ENCODE measurements around the gene GPSM3.

- no peak for TF ChIP-seq TAF1 (conservative IDR thresholded peaks at IDR 0.05)
- TF ChIP-seq CTCF (IDR thresholded peaks at IDR 0.05; ENCODE audit: low read depth, low read length, missing input control): no peak
- no peak for TF ChIP-seq JUND (IDR thresholded peaks at IDR 0.05)
- no peak for TF ChIP-seq MAX (IDR thresholded peaks at IDR 0.05)
- no peak for TF ChIP-seq REST (IDR thresholded peaks at IDR 0.05)
- TF ChIP-seq ZBTB33 (IDR thresholded peaks at IDR 0.05): no peak
- no peak for TF ChIP-seq YY1 (IDR thresholded peaks at IDR 0.05)
- TF ChIP-seq SP1 (IDR thresholded peaks at IDR 0.05): no peak
- no peak for TF ChIP-seq ATF3 (IDR thresholded peaks at IDR 0.05)
- TF ChIP-seq HNF4G (IDR thresholded peaks at IDR 0.05): no peak
These were observed 8.4 kb upstream of the GPSM3 start for GRCh38 chr6:32200711-32201475.

All from liver (tissue), 3 donors.